ENCODE results near the gene SIVA1. TPM values are rescaled to one million over a fixed set of nuclear protein-coding genes. Genes with fewer than 3 reads are reported as not detected.

Gene SIVA1
- 136 to 204 TPM (median 193 TPM) in 5 replicates for total RNA-seq (2022; extraction: Qiagen RNA extraction)

GRCh38 chr14:104752735-104753527, at the start of gene SIVA1:
Gene SIVA1, plus strand, starts transcription at chr14:104753147. Its CDS starts 55 bp downstream, at chr14:104753202.

DNA sequence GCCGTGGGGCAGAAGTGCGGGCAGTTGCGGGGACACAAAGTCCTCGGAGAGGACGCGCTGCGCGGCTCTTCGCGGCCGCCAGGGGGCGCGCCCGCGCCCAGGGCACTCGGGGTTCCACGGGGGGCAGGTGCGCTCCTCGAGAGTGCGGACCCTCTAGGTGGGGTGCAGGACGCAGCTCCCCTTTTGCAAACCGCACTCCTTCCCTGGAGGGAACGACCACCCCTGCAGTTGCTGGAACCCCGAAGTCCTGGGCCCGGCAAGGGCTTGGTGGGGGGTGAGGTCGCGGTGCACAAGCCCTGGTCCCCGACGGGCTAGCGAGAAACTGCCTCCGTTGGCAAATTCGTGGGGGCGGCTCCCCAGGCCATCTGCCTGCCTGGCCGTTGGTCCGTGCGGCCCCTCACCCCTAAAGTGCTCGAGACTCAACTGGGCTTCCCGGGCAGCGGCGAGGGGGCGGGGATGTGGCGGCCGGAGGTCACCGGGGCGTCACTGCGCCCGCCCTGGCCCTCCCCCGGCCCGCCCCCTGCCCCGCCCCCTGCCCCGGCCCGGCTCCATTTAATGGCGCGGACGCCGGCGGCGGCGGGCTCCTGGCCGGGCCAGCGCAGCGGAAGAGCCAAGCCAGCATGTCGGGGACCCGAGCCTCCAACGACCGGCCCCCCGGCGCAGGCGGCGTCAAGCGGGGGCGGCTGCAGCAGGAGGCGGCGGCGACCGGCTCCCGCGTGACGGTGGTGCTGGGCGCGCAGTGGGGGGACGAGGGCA, 29.1 kb upstream of the SIVA1 start, which contains the start of gene ADSS1:
ADSS1 (plus strand) TSS at position 579 of the 756 bp plus-strand sequence; CDS start at position 621, 42 bp downstream.

GRCh38 chr14:104794993-104795780, 42.2 kb downstream of the SIVA1 start, which contains the start of gene AKT1:
Gene AKT1, minus strand, starts transcription at chr14:104795748. Its CDS starts 3,105 bp downstream, at chr14:104792643.

DNA sequence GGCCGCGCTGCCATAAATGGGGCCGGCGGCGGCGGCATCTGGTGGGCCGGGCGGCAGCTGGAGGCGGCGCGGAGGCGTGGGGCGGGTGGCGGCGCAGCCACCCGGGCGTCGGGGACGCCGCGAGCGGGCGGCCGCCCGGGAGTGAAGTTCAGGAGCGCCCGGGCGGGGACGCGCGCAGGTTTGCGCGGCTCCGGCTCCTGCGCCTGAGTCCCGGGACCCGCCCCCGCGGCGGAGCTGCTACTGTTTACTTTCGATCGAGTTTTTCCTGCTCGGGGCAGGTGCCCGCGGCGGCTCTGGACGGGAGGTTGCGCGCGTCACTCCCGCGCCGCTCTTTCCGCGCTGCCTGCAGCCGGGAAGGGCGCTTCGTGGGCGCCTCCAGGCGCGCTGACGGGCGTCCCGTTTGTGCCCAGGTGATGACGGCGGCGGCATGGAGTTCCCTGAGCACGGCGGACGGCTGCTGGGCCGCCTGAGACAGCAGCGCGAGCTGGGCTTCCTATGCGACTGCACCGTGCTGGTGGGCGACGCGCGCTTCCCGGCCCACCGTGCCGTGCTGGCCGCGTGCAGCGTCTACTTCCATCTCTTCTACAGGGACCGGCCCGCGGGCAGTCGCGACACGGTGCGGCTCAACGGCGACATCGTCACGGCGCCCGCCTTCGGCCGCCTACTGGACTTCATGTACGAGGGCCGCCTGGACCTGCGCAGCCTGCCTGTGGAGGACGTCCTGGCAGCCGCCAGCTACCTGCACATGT, 48.0 kb downstream of the SIVA1 start, which contains the start of gene ZBTB42:
ZBTB42 (plus strand) TSS at position 331 of the 749 bp plus-strand sequence; CDS start at position 428, 97 bp downstream.

Other genes starting within 250 kb of the SIVA1 start
- gene C14orf180, start 173.4 kb upstream of the SIVA1 start, total RNA-seq (2022; extraction: Qiagen RNA extraction): not detected in 5 replicates
- 0.10 to 0.43 TPM (median 0.35 TPM) in 5 replicates for gene TMEM179, start 148.4 kb upstream of the SIVA1 start, total RNA-seq (2022; extraction: Qiagen RNA extraction)
- 89.2 to 127 TPM (median 116 TPM) in 5 replicates for gene INF2, start 63.5 kb upstream of the SIVA1 start, total RNA-seq (2022; extraction: Qiagen RNA extraction)
- gene ADSS1, start 28.9 kb upstream of the SIVA1 start, total RNA-seq (2022; extraction: Qiagen RNA extraction): 5.8 to 7.2 TPM (median 6.3 TPM) in 5 replicates
- 90.9 to 107 TPM (median 100 TPM) in 5 replicates for gene AKT1, start 42.6 kb downstream of the SIVA1 start, total RNA-seq (2022; extraction: Qiagen RNA extraction)
- 2.5 to 3.3 TPM (median 2.8 TPM) in 5 replicates for gene ZBTB42, start 48.0 kb downstream of the SIVA1 start, total RNA-seq (2022; extraction: Qiagen RNA extraction)
- 21.6 to 26.6 TPM (median 22.6 TPM) in 5 replicates for gene CEP170B, start 112.1 kb downstream of the SIVA1 start, total RNA-seq (2022; extraction: Qiagen RNA extraction)
- gene PLD4, start 171.7 kb downstream of the SIVA1 start, total RNA-seq (2022; extraction: Qiagen RNA extraction): 0.05 to 0.13 TPM (median 0.05 TPM) in 4 of 5 replicates, not detected in the other
- gene AHNAK2, start 225.2 kb downstream of the SIVA1 start, total RNA-seq (2022; extraction: Qiagen RNA extraction): 194 to 278 TPM (median 207 TPM) in 5 replicates
- gene CLBA1, start 232.6 kb downstream of the SIVA1 start, total RNA-seq (2022; extraction: Qiagen RNA extraction): 14.5 to 17.8 TPM (median 17.0 TPM) in 5 replicates